BLaER1 (cell line): ENCODE data around the gene SOX8.

Source experiments
- H3K27ac ChIP-seq: shearing (Covaris generic); formaldehyde crosslinking; 2 replicates; pipeline ENCODE4 v1.8.1; 2022
- H3K27me3 ChIP-seq: shearing (Covaris generic); formaldehyde crosslinking; 2 replicates; pipeline ENCODE4 v1.8.1; 2022
- H3K36me3 ChIP-seq: shearing (Covaris generic); formaldehyde crosslinking; 2 replicates; pipeline ENCODE4 v1.8.1; 2022
- H3K4me1 ChIP-seq: shearing (Covaris generic); formaldehyde crosslinking; 2 replicates; pipeline ENCODE4 v1.8.1; 2022
- H3K4me2 ChIP-seq: shearing (Covaris generic); formaldehyde crosslinking; 2 replicates; pipeline ENCODE4 v1.8.1; 2022
- H3K4me3 ChIP-seq: shearing (Covaris generic); formaldehyde crosslinking; 2 replicates; pipeline ENCODE4 v1.8.1; 2022
- H3K9ac ChIP-seq: shearing (Covaris generic); formaldehyde crosslinking; 2 replicates; pipeline ENCODE4 v1.8.1; 2022
- H3K9me3 ChIP-seq: shearing (Covaris generic); formaldehyde crosslinking; 2 replicates; pipeline ENCODE4 v1.8.1; 2022
- H4K20me1 ChIP-seq: shearing (Covaris generic); formaldehyde crosslinking; 2 replicates; pipeline ENCODE4 v1.8.1; 2022
- Cebpa-rat ChIP-seq: shearing (Covaris generic); IDR thresholded peaks from 2 replicates; pipeline ENCODE4 v1.8.1; 2022

The SOX8 gene

DNA sequence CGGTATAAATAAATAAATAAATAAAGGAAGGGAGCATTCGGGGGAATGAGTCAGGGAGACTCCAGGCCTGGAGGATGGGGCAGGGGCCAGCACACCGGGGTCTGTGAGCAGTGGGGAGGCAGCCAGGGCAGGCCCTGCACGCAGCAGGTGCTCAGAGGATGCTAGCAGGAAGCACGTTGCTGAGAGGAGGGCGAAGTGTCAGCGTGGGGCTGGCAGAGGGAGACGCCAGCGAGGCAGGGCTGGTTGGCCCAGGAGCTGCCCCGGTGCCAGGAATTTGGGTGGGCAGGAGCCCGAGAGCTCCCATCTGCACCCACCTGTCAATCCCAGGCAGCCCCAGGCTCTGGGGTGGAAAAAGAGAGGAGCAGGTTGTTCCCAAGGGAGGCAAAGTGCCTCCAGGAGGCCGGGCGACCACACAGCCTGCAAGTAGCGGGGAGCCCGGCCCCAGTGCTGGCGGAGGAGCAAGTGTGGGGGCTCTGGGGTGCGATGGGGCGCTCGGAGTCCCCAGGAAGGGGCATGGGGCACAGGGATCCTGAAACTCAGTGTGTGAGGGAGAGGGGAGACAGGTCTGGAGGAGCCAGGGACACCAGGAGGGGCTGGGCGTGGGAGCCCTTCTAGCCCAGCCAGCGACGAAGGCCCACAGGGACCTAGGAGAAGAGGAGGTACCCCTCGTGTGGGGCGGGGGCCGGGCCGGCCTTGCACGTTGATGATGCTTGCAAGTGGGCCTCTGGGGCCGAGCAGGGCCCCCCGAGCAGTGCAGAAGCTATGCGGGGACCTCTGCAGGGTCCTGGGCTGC, 28.0 kb downstream of the SOX8 start:
- no peak overlapping the region for H3K27ac ChIP-seq
- H3K9me3 ChIP-seq: no peaks in the 10 kb centered on the region
- H3K27me3 ChIP-seq: peaks cover 84% of the 10 kb centered on the region
- no peak overlapping the region for H3K9ac ChIP-seq
- no peak overlapping the region for H3K4me3 ChIP-seq
- peaks cover 58% of the 10 kb centered on the region for H4K20me1 ChIP-seq
- H3K4me2 ChIP-seq: no peak overlapping the region
- H3K4me1 ChIP-seq: peaks cover under 1% of the 10 kb centered on the region; the same call in 1 of the 2 replicates
- no peaks in the 10 kb centered on the region for H3K36me3 ChIP-seq
- TF ChIP-seq Cebpa-rat: no peak

DNA sequence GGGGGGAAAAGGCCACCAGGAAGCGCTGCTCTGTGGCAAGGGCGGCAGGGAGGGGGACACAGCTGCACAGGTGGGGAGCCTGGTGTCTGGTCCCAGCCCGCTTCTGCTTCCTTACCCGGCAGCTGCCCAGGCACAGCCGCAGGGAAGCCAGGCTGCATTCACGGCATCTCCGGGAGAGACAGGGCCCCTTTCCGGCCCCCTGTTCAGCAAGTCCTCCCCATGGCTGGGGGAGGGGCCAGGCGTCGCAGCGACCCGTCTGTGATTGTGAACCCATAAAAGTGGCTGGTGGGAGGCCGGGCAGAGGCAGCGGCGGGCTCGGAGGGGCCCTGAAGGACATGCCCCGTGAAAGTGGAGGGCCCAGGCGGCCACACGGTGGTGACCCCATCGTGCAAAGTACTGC, 28.7 kb downstream of the SOX8 start:
- Histone ChIP-seq H3K4me1 (no peaks in the 10 kb centered on the region), H3K9ac (no peak overlapping the region), H4K20me1 (peaks cover 58% of the 10 kb centered on the region), H3K9me3 (no peaks in the 10 kb centered on the region), H3K4me3 (no peak overlapping the region), H3K27ac (no peak overlapping the region), H3K36me3 (no peaks in the 10 kb centered on the region), H3K27me3 (peaks cover 82% of the 10 kb centered on the region), H3K4me2 (no peak overlapping the region)
- TF ChIP-seq Cebpa-rat: no peak

DNA sequence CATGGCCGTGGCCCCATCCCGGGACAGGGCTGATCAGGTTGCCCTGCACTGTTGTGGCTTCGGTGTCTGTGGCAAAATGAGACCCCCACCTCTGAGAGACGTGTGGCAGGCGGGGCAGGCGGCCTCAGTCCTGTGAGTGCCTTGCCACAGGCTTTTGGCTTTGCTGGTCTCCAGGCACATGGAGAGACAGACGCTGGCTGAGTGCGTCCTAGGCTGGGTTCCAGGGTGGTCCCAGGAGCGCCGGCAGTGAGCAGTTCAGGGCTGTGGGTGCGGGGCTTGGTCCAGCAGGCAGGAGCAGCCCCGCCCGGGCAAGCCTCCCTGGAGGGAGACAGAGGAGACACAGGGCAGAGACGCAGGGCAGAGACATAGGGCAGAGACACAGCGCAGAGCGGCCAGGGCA, 29.2 kb downstream of the SOX8 start:
- H3K9me3 ChIP-seq: no peaks in the 10 kb centered on the region
- peaks cover 76% of the 10 kb centered on the region for H3K27me3 ChIP-seq
- no peak overlapping the region for H3K27ac ChIP-seq
- peaks cover 58% of the 10 kb centered on the region for H4K20me1 ChIP-seq
- no peaks in the 10 kb centered on the region for H3K36me3 ChIP-seq
- H3K4me2 ChIP-seq: no peak overlapping the region
- H3K4me3 ChIP-seq: no peak overlapping the region
- no peak for TF ChIP-seq Cebpa-rat
- H3K4me1 ChIP-seq: no peaks in the 10 kb centered on the region
- no peak overlapping the region for H3K9ac ChIP-seq

DNA sequence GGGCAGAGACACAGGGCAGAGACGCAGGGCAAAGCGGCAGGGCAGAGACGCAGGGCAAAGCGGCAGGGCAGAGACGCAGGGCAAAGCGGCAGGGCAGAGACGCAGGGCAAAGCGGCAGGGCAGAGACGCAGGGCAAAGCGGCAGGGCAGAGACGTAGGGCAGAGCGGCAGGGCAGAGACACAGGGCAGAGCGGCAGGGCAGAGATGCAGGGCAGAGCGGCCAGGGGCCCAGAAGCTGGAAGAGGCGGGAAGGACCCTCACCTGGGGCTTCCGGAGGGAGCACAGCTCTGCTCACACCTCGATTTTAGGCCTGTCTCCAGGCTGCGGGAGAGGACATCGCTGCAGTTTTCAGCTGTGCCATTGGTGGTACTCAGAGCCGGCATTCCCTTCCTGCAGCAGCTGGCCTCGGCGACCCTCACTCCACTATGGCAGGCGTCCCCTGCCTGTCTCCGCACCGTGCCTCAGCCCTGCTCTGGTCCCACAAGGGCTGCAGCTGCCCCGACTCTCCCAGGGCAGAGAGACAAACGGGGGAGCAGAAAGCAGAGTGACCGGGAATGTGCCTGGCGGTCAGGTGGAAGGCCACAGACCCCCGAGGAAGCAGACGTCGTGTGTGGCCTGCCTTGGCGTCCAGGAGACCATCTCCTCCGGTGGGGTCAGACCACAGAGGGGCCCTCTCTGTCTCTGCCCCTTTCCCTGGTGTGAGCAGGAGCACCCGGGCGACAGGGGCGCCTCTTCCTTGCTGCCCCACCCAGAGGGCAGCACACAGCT, 29.9 kb downstream of the SOX8 start:
- peaks cover 53% of the 10 kb centered on the region for H4K20me1 ChIP-seq
- no peaks in the 10 kb centered on the region for H3K36me3 ChIP-seq
- H3K4me1 ChIP-seq: no peaks in the 10 kb centered on the region
- H3K4me3 ChIP-seq: no peak overlapping the region
- no peak for TF ChIP-seq Cebpa-rat
- H3K9ac ChIP-seq: no peak overlapping the region
- H3K4me2 ChIP-seq: no peak overlapping the region
- H3K9me3 ChIP-seq: no peaks in the 10 kb centered on the region
- no peak overlapping the region for H3K27ac ChIP-seq
- H3K27me3 ChIP-seq: peaks cover 69% of the 10 kb centered on the region

DNA sequence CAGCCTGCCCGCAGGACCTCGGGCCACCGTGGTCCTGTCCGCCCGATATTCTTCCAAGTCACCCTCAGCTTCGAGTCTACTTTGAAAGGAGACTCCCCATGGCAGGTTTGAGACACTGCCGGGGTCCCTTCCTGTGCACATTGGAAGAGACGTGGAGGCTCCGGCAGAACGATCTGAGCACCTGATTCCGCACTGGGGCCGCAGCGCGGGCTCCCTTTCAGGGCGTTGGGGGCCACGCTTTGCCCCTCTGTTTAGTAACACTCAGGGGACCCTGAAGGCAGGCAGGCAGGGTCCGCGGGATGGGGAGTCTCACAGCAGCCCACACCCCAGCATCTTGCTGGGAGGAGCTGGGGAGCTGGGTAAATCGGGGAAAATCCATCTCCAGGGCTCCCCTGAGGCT, 30.6 kb downstream of the SOX8 start:
- Histone ChIP-seq H3K27ac (no peak overlapping the region), H3K4me1 (no peaks in the 10 kb centered on the region), H3K27me3 (peaks cover 63% of the 10 kb centered on the region), H3K4me3 (no peak overlapping the region), H4K20me1 (peaks cover 46% of the 10 kb centered on the region), H3K4me2 (no peak overlapping the region), H3K9me3 (no peaks in the 10 kb centered on the region), H3K36me3 (no peaks in the 10 kb centered on the region), H3K9ac (no peak overlapping the region)
- TF ChIP-seq Cebpa-rat: no peak

DNA sequence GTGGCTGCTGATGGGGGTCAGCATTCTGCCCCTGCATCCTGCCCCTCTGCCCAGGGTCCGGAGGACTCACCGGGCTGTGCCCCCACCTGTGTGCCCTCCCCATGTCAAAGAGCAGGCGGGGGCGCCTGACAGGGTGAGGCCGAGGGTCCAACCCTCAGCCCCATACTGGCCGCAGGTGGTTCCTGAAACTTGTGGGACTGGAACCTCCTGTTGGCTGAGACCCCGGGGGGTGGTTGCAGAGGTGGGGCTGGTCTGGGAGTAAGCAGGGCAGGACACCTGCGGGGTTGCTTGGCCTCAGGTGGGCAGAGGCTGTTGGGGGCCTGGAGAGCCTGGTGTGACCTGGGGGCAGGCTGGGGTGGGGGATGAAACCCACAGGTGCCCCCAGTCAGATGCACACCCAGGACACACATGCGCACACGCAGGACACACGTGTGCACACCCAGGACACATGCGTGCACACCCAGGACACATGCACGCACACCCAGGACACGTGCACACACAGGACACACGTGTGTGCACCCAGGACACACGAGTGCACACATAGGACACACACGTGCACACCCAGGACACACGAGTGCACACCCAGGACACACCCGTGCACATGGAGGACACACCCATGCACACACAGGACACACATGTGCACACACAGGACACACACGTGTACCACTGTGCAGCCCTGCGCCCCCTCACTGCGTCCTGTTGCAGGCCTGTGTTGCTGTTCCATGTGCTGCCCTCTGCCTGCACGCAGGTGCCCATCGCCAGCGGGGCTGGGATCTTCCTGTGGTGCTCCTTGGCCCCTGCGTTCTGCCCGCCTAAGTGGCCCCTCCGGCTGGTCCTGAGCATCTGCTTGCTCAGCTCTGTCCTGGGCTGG, 31.4 kb downstream of the SOX8 start:
- Histone ChIP-seq H3K9me3 (no peaks in the 10 kb centered on the region), H4K20me1 (peaks cover 41% of the 10 kb centered on the region), H3K27ac (no peak overlapping the region), H3K9ac (no peak overlapping the region), H3K4me1 (no peaks in the 10 kb centered on the region), H3K27me3 (peaks cover 57% of the 10 kb centered on the region), H3K36me3 (no peaks in the 10 kb centered on the region), H3K4me3 (no peak overlapping the region), H3K4me2 (no peak overlapping the region)
- TF ChIP-seq Cebpa-rat: no peak

DNA sequence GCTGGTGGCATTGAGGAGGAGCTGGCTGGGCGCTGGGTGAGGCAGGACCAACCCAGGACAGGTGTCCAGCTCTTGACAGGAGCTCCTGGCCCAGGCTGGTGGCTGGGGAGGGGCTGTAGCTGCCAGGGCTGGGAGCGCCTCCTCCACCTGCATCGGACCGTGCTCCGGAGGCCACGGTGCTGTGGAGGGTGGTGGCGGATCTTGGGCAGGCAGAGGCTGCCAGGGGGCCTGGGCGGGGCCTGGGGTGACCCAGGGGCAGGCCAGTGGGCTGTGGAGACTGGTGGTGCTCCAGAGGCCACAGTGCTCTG, 32.0 kb downstream of the SOX8 start:
- no peak for TF ChIP-seq Cebpa-rat
- peaks cover 39% of the 10 kb centered on the region for H4K20me1 ChIP-seq
- H3K36me3 ChIP-seq: no peaks in the 10 kb centered on the region
- peaks cover 57% of the 10 kb centered on the region for H3K27me3 ChIP-seq
- no peak overlapping the region for H3K4me3 ChIP-seq
- H3K9me3 ChIP-seq: no peaks in the 10 kb centered on the region
- no peak overlapping the region for H3K9ac ChIP-seq
- H3K27ac ChIP-seq: no peak overlapping the region
- no peak overlapping the region for H3K4me2 ChIP-seq
- H3K4me1 ChIP-seq: no peaks in the 10 kb centered on the region

DNA sequence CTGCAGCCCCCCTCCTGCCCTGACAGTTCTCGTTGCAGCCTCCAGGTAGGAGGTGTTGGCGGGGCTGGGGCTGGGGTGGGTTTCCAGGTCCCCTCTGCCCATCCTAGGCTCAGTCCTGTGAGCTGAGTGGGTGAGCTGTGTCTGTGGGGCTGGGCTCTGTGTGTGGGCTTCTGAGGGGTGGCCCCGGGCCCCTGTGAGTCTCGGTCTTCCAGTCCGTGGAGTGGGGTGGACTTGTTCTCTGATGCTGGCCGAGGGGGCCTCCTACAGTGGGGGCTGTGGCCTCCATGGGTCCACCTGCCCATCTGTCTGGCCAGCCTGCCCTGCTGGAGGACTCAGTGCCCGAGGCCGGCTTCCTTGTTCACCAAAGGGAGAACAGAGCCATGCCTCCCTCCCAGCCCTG, 32.7 kb downstream of the SOX8 start:
- no peak overlapping the region for H3K27ac ChIP-seq
- no peak overlapping the region for H3K4me3 ChIP-seq
- H3K36me3 ChIP-seq: no peaks in the 10 kb centered on the region
- H3K9ac ChIP-seq: no peak overlapping the region
- H3K4me2 ChIP-seq: no peak overlapping the region
- H3K9me3 ChIP-seq: no peaks in the 10 kb centered on the region
- peaks cover 33% of the 10 kb centered on the region for H4K20me1 ChIP-seq
- H3K4me1 ChIP-seq: no peaks in the 10 kb centered on the region
- TF ChIP-seq Cebpa-rat: no peak
- peaks cover 57% of the 10 kb centered on the region for H3K27me3 ChIP-seq

DNA sequence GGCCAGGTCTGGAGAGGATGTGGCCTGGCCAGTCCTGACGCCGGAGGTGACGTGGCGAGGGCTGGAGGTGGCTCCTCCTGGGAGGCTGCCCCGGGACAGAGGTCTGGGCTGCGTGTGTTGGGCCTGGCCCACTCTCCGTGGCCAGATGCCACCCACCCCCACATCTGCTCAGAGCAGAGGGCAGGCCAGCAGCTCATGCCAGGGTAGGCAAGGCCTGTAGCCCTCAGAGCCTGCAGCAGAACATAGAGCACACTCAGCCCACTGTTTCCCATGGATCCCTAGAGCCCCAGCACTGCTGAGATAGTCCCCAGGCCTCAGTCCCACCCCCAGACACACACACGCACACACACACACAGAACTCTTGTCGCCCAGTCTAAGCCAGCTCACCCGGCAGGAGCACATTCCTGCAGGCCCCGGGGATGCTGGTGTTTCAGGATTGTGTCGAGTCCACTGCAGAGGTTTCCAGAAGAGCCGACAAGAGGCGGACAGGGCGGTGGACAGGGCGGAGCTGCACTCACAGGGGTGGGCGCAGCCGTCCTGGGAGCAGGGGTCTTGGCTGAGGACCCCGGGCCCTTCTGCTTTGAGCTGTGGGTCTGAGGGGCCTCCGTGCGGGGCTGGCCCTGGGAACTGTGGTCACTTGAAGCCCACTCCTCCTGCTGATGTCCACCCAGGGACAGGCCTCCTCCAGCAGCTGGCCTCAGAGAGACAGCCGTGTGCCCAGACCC, 33.4 kb downstream of the SOX8 start:
- H3K27me3 ChIP-seq: peaks cover 57% of the 10 kb centered on the region
- no peaks in the 10 kb centered on the region for H3K4me1 ChIP-seq
- H3K9me3 ChIP-seq: no peaks in the 10 kb centered on the region
- peaks cover 28% of the 10 kb centered on the region for H4K20me1 ChIP-seq
- H3K4me3 ChIP-seq: no peak overlapping the region
- no peak overlapping the region for H3K9ac ChIP-seq
- no peaks in the 10 kb centered on the region for H3K36me3 ChIP-seq
- no peak overlapping the region for H3K27ac ChIP-seq
- no peak for TF ChIP-seq Cebpa-rat
- H3K4me2 ChIP-seq: no peak overlapping the region
